ENCODE measurements around the gene TRIM66. TPM values are rescaled to one million over a fixed set of nuclear protein-coding genes. Genes with fewer than 3 reads are reported as not detected.

The TRIM66 gene
- total RNA-seq, 2 donors from 2014 or later = 2.8 to 10.5 TPM

GRCh38 chr11:8642196-8642841, 40.1 kb downstream of the TRIM66 start:
- TF ChIP-seq POLR2AphosphoS5 (IDR thresholded peaks at IDR 0.05) = no peak
- TF ChIP-seq, protein P1, sequence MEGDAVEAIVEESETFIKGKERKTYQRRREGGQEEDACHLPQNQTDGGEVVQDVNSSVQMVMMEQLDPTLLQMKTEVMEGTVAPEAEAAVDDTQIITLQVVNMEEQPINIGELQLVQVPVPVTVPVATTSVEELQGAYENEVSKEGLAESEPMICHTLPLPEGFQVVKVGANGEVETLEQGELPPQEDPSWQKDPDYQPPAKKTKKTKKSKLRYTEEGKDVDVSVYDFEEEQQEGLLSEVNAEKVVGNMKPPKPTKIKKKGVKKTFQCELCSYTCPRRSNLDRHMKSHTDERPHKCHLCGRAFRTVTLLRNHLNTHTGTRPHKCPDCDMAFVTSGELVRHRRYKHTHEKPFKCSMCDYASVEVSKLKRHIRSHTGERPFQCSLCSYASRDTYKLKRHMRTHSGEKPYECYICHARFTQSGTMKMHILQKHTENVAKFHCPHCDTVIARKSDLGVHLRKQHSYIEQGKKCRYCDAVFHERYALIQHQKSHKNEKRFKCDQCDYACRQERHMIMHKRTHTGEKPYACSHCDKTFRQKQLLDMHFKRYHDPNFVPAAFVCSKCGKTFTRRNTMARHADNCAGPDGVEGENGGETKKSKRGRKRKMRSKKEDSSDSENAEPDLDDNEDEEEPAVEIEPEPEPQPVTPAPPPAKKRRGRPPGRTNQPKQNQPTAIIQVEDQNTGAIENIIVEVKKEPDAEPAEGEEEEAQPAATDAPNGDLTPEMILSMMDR (IDR thresholded peaks at IDR 0.05) = no peak
- TF ChIP-seq POLR2A (IDR thresholded peaks at IDR 0.05) = no peak
- Histone ChIP-seq H3K36me3 (no peaks in the 10 kb centered on the region), H3K9me3 (no peaks in the 10 kb centered on the region), H3K27me3 (replicated peaks; ENCODE audit: insufficient read depth) (no peaks in the 10 kb centered on the region), H3K4me1 (replicated peaks) (no peaks in the 10 kb centered on the region), H3K4me3 (no peak overlapping the region), H3K27ac (no peak overlapping the region)
- DNase-seq (ENCODE audit: low spot score) = no peak
- WGBS = 62% methylated on average over 5 of the region's 5 CpGs
- intact Hi-C loops (cut with DNase I) = no loop called here

- TF ChIP-seq POLR2A (IDR thresholded peaks at IDR 0.05) = no peak
- no peak for TF ChIP-seq POLR2AphosphoS5 (IDR thresholded peaks at IDR 0.05)
- TF ChIP-seq, protein P1 (IDR thresholded peaks at IDR 0.05) = no peak
- Histone ChIP-seq H3K27ac (no peak overlapping the region), H3K36me3 (no peaks in the 10 kb centered on the region), H3K9me3 (no peaks in the 10 kb centered on the region), H3K4me1 (replicated peaks) (no peaks in the 10 kb centered on the region), H3K4me3 (no peak overlapping the region), H3K27me3 (replicated peaks; ENCODE audit: insufficient read depth) (no peaks in the 10 kb centered on the region)
- WGBS = 100% methylated on average over 2 of the region's 2 CpGs
- intact Hi-C loops (cut with DNase I) = no loop called here
- no peak for DNase-seq (ENCODE audit: low spot score)
These were observed 41.1 kb downstream of the TRIM66 start for GRCh38 chr11:8641332-8641731.

GRCh38 chr11:8640267-8640906, 42.1 kb downstream of the TRIM66 start:
- intact Hi-C loops (cut with DNase I) = no loop called here
- no peak overlapping the region for H3K4me3 ChIP-seq
- H3K27ac ChIP-seq = no peak overlapping the region
- no peak for DNase-seq (ENCODE audit: low spot score)
- H3K9me3 ChIP-seq = no peaks in the 10 kb centered on the region
- H3K27me3 ChIP-seq (replicated peaks; ENCODE audit: insufficient read depth) = no peaks in the 10 kb centered on the region
- 39% methylated on average over 5 of the region's 5 CpGs for WGBS
- TF ChIP-seq, protein P1 (IDR thresholded peaks at IDR 0.05) = no peak
- no peak for TF ChIP-seq POLR2AphosphoS5 (IDR thresholded peaks at IDR 0.05)
- TF ChIP-seq POLR2A (IDR thresholded peaks at IDR 0.05) = no peak
- H3K4me1 ChIP-seq (replicated peaks) = no peaks in the 10 kb centered on the region
- no peaks in the 10 kb centered on the region for H3K36me3 ChIP-seq

DNA sequence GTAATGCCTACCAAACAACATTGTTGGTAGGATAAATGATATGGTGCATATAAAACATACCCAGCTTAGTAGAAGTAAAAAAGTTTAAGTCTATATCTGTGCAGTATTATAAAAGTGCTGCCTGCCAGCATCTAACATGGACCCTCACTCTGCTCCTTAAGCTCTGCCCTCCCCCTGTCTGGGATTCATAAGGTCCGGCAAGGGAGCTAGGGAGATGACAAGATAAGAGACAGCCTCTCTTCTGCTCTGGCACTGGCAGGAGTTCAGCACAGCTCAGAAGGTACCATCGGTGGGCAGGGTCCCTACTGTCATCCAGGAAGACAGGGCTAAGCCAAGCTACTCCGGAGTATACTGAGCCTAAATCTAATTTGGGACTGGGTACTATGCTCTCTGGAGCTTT, 42.8 kb downstream of the TRIM66 start:
- H3K4me3 ChIP-seq = no peak overlapping the region
- TF ChIP-seq POLR2AphosphoS5 (IDR thresholded peaks at IDR 0.05) (no peak), POLR2A (IDR thresholded peaks at IDR 0.05) (no peak)
- TF ChIP-seq, protein P1 (IDR thresholded peaks at IDR 0.05) = no peak
- no peaks in the 10 kb centered on the region for H3K36me3 ChIP-seq
- WGBS = 59% methylated on average over 3 of the region's 3 CpGs
- no peak for DNase-seq (ENCODE audit: low spot score)
- no peak overlapping the region for H3K27ac ChIP-seq
- intact Hi-C loops (cut with DNase I) = no loop called here
- no peaks in the 10 kb centered on the region for H3K9me3 ChIP-seq
- no peaks in the 10 kb centered on the region for H3K4me1 ChIP-seq (replicated peaks)
- no peaks in the 10 kb centered on the region for H3K27me3 ChIP-seq (replicated peaks; ENCODE audit: insufficient read depth)

GRCh38 chr11:8638300-8638699, 44.2 kb downstream of the TRIM66 start:
- no peak for DNase-seq (ENCODE audit: low spot score)
- H3K27ac ChIP-seq = no peak overlapping the region
- H3K36me3 ChIP-seq = no peaks in the 10 kb centered on the region
- H3K27me3 ChIP-seq (replicated peaks; ENCODE audit: insufficient read depth) = no peaks in the 10 kb centered on the region
- no peaks in the 10 kb centered on the region for H3K9me3 ChIP-seq
- intact Hi-C loops (cut with DNase I) = no loop called here
- no peak overlapping the region for H3K4me3 ChIP-seq
- WGBS = 95% methylated on average over 5 of the region's 5 CpGs
- TF ChIP-seq, protein P1 (IDR thresholded peaks at IDR 0.05) = no peak
- no peak for TF ChIP-seq POLR2AphosphoS5 (IDR thresholded peaks at IDR 0.05)
- TF ChIP-seq POLR2A (IDR thresholded peaks at IDR 0.05) = no peak
- no peaks in the 10 kb centered on the region for H3K4me1 ChIP-seq (replicated peaks)
